Type B pancreatic cell (in vitro differentiated cells): ENCODE measurements around the gene TMEM18. TPM values are rescaled to one million over a fixed set of nuclear protein-coding genes. Genes with fewer than 3 reads are reported as not detected.

Source experiments
- DNase-seq: peaks from one replicate; pipeline ENCODE4 v3.0.0; 2021; ENCODE audit warnings: mixed read lengths; ENCODE audit not compliant: unreplicated experiment; ENCODE audit errors: extremely low spot score
- H3K27ac Mint-ChIP-seq: 2 replicates; pipeline ENCODE4 v1.8.0; 2021; ENCODE audit warnings: mild to moderate bottlenecking, mixed read lengths
- H3K27me3 Mint-ChIP-seq: 2 replicates; pipeline ENCODE4 v1.8.0; 2021; ENCODE audit warnings: mixed read lengths
- H3K36me3 Mint-ChIP-seq: 2 replicates; pipeline ENCODE4 v1.8.0; 2021; ENCODE audit warnings: mixed read lengths
- H3K4me1 Mint-ChIP-seq: one replicate; pipeline ENCODE4 v1.8.0; 2021; ENCODE audit warnings: mixed read lengths; ENCODE audit not compliant: unreplicated experiment
- H3K4me3 Mint-ChIP-seq: 2 replicates; pipeline ENCODE4 v1.8.0; 2021; ENCODE audit warnings: mild to moderate bottlenecking, mixed read lengths
- H3K9me3 Mint-ChIP-seq: 2 replicates; pipeline ENCODE4 v1.8.0; 2021; ENCODE audit warnings: mixed read lengths
- CTCF ChIP-seq: fragments of 200-600 bp; sonication (generic); conservative IDR thresholded peaks from 2 replicates; pipeline ENCODE4 v1.5.0; 2021; ENCODE audit warnings: antibody characterized with exemption, mild to moderate bottlenecking
- total RNA-seq: library from RNA; stranded (reverse); gene quantifications from 2 replicates; pipeline ENCODE4 v1.2.1, GENCODE V29; 2021; ENCODE audit warnings: low replicate concordance

The TMEM18 gene
- total RNA-seq, 1 donor from 2014 or later, result 27.4 TPM

- H3K27me3 Mint-ChIP-seq, result peaks cover 26% of the 10 kb centered on the region
- no peaks in the 10 kb centered on the region for H3K9me3 Mint-ChIP-seq
- no peaks in the 10 kb centered on the region for H3K36me3 Mint-ChIP-seq
- no peaks in the 10 kb centered on the region for H3K4me1 Mint-ChIP-seq
- no peak overlapping the region for H3K27ac Mint-ChIP-seq
- no peak for TF ChIP-seq CTCF
- H3K4me3 Mint-ChIP-seq, result no peak overlapping the region
- DNase-seq, result peak; percentile 20
Measured at GRCh38 chr2:656676-657075, 20.5 kb downstream of the TMEM18 start.

- H3K4me1 Mint-ChIP-seq, result peaks cover 9% of the 10 kb centered on the region
- no peaks in the 10 kb centered on the region for H3K36me3 Mint-ChIP-seq
- H3K27ac Mint-ChIP-seq, result no peak overlapping the region
- H3K9me3 Mint-ChIP-seq, result no peaks in the 10 kb centered on the region
- H3K4me3 Mint-ChIP-seq, result no peak overlapping the region
- peak; percentile 45 for DNase-seq
- no peak for TF ChIP-seq CTCF
- peaks cover 21% of the 10 kb centered on the region for H3K27me3 Mint-ChIP-seq
Measured at GRCh38 chr2:655626-656025, 21.6 kb downstream of the TMEM18 start.

GRCh38 chr2:654896-655295, 22.3 kb downstream of the TMEM18 start:
- peak; percentile 37 for DNase-seq
- H3K27ac Mint-ChIP-seq, result no peak overlapping the region
- no peaks in the 10 kb centered on the region for H3K36me3 Mint-ChIP-seq
- no peak for TF ChIP-seq CTCF
- H3K4me3 Mint-ChIP-seq, result no peak overlapping the region
- peaks cover 13% of the 10 kb centered on the region for H3K4me1 Mint-ChIP-seq
- H3K27me3 Mint-ChIP-seq, result peaks cover 14% of the 10 kb centered on the region
- H3K9me3 Mint-ChIP-seq, result no peaks in the 10 kb centered on the region

GRCh38 chr2:653645-654425, 23.4 kb downstream of the TMEM18 start:
- H3K36me3 Mint-ChIP-seq, result no peaks in the 10 kb centered on the region
- H3K4me3 Mint-ChIP-seq, result no peak overlapping the region
- peaks cover 4% of the 10 kb centered on the region for H3K27me3 Mint-ChIP-seq
- DNase-seq, result peak; percentile 39
- H3K4me1 Mint-ChIP-seq, result peaks cover 13% of the 10 kb centered on the region
- TF ChIP-seq CTCF, result no peak
- no peak overlapping the region for H3K27ac Mint-ChIP-seq
- H3K9me3 Mint-ChIP-seq, result no peaks in the 10 kb centered on the region

- no peak for TF ChIP-seq CTCF
- Mint-ChIP-seq H3K27me3 (peaks cover 4% of the 10 kb centered on the region), H3K4me3 (no peak overlapping the region), H3K4me1 (peaks cover 13% of the 10 kb centered on the region), H3K27ac (no peak overlapping the region), H3K9me3 (no peaks in the 10 kb centered on the region), H3K36me3 (no peaks in the 10 kb centered on the region)
- DNase-seq, result no peak
Measured at GRCh38 chr2:652881-653480, 24.2 kb downstream of the TMEM18 start.
